Loucy (cell line): Measurements from ENCODE around the gene SDK1.

Experiments
- CTCF ChIP-seq: fragments of 200-600 bp; sonication (generic); conservative IDR thresholded peaks from 2 replicates; pipeline ENCODE4 v1.5.1; 2014; ENCODE audit warnings: mild to moderate bottlenecking, antibody characterized with exemption, low read length
- EZH2phosphoT487 ChIP-seq: fragments of 200-600 bp; IDR thresholded peaks from 2 replicates; pipeline ENCODE4 v1.6.1; 2018; ENCODE audit warnings: antibody characterized with exemption, mild to moderate bottlenecking, moderate library complexity, borderline replicate concordance

- TF ChIP-seq CTCF: no peak
- TF ChIP-seq EZH2phosphoT487: no peak
Observed at GRCh38 chr7:3992841-3993240, 691.8 kb downstream of the SDK1 start.
